ENCODE data around the gene LATS2.

LATS2 gene

DNA sequence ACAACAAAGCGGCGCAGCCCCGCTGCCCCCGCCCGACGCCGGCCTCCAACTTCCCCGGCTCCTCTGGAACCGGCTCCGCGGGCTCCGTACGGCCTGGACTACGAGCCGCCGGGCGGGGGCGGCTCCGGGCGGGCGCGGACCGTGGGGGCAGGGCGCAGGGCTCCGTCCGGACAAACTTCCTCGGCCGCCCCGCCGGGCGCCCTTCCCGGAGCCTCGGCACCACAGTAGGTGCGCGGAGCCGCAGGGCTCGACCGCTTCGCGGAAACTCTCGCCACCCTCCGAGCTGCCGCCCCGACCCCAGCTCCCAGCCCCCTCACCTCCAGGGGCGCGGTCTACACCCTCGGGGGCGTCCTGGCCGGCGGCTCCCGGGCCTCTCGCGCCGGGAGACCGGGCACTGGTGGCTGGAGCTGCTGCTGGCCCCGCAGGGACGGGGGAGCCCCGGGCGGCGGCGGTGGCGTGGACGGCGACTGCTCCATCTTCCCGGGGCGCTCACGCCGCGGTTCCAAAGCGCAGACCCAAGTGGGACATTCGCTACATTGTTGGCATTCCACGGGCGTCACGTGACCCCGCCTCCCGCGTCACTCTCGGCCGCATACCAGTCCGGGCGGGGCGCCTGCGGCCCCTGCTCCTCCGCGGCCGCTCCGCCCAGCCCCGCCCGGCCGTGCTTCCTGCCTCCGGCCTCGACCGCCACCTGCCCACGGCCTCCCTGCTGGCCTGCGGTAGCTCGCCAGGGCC is at the start of gene LATS2:
Gene LATS2 (minus strand): TSS at position 558 of the 735 bp plus-strand sequence. CDS start 15,560 bp downstream, outside the sequence.
- peak; percentile 29 for DNase-seq (ENCODE audit: low read depth)

GRCh38 chr13:21109168-21109567 is 47.8 kb upstream of the LATS2 start:
- DNase-seq (ENCODE audit: low read depth), result no peak

- DNase-seq (ENCODE audit: low read depth), result no peak
These were observed 44.7 kb upstream of the LATS2 start for GRCh38 chr13:21106089-21106488.

DNA sequence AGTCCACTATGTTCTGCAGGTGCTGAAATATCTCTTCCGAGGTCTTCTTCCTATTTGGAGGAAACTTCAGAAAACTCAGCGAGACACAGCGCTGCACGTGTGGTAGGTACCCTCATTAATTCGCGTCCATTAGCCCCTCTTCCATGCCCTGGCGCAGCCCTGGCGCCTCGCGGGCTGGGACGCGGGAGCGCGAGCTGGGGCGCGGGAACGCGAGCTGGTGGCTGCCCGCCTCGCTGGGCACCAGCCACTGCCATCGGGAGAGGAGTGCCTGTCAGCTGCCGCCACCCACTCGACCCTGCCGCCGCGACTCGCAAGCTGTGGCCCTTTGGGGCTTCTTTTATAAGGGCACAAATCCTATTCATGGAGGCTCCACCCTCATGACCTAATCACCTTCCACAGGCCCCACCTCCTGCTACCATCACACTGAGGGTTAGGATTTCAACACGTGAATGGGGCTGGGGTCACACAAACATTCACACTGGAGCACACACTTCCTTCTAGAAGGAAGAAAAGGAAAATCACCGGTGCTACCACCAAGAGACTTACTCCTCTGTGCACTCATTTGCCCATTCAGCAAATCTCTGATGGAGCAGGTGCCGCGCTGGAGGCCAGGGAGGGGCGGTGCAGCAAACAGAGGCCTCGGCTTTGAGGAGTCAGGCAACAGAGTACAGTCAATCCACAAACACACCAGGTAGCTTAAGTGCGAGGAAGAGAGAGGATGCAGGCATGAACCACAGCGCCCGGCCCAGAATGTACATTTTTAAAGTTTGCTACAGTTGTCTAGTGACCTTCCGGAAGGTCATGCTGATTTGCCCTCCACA is 43.0 kb upstream of the LATS2 start:
- no peak for DNase-seq (ENCODE audit: low read depth)

GRCh38 chr13:21101865-21102576 is 40.6 kb upstream of the LATS2 start:
- no peak for DNase-seq (ENCODE audit: low read depth)

DNA sequence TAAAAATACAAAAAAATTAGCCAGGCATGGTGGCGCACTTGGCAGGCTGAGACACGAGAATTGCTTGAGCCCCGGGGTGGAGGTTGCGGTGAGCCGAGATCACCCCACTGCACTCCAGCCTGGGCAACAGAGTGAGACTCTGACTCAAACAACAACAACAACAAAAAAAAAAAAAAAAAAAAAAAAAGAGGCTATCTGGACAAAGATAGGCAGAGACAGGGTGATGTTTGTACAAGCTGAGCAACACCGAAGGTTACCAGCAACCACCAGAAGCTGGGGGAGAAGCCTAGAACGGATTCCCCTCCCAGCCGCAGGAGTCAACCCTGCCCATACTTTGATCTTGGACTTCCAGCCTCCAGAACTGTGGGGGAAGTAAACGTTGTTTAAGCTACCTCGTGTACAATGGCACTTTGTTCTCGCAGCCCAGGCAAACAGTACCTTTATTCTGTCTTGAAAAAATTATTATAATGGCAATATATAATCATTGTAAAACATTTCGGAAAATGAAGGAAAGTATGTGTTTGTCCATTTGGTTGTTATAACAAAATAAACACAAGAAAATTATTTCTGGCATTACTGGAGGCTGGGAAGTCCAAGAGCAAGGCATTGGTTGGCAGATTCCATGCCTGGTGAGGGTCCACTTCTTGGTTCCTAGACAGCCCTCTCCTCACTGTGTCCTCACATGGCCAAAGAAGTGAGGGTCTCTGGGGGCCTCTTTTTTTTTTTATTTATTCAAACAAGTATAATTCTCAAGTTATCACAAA is 39.8 kb upstream of the LATS2 start:
- DNase-seq (ENCODE audit: low read depth), result no peak

- no peak for DNase-seq (ENCODE audit: low read depth)
These were observed 38.8 kb upstream of the LATS2 start for GRCh38 chr13:21100211-21100610.

GRCh38 chr13:21095311-21095710 is 33.9 kb upstream of the LATS2 start:
- no peak for DNase-seq (ENCODE audit: low read depth)

DNA sequence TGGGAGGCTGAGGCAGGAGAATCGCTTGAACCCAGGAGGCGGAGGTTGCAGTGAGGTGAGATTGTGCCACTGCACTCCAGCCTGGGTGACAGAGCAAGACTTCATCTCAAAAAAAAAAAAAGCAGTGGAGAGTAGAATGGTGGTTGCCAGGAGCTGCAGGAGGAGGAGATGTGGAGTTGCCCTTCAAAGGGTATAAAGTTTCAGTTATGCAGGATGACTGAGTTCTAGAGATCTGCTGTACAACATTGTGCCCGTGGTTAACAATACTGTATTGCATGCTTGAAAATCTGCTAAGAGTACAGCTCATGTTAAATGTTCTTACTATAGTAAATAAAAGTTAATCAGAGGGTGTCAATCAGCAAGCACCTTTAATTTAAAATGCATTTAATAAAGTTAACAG is 28.4 kb upstream of the LATS2 start:
- no peak for DNase-seq (ENCODE audit: low read depth)

- no peak for DNase-seq (ENCODE audit: low read depth)
These were observed 27.1 kb upstream of the LATS2 start for GRCh38 chr13:21088534-21088933.

DNA sequence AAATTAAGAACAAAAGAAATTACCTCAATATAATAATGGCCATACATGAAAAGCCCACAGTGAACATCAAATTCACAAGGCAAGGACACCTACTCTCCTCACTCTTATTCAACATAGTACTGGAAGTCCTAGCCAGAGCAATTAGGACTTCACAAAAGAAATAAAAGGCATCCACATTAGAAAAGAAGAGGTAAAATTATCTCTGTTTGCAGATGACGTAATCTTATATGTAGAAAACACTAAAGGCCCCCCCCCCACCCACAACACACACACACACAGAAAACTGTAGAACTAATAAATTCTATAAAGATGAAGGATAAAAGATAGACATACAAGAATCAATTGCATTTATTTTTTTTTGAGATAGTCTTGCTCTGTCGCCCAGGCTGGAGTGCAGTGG is 25.5 kb upstream of the LATS2 start:
- DNase-seq (ENCODE audit: low read depth), result no peak

- DNase-seq (ENCODE audit: low read depth), result no peak
These were observed 20.5 kb upstream of the LATS2 start for GRCh38 chr13:21081926-21082325.

DNA sequence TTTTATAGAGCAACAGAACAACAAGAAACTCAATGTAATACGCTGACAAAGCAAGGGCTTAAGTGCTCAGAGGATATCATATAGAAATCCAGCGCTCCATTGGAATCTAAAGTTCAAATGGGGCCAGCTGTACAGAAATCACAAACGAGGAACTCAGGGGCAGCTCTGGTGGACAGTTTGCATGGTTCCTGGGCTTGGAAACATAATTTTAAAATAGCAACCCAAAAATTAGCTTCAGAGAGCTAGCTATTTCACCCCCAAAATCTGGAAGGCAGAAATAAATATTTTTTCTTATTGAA is 19.2 kb upstream of the LATS2 start:
- DNase-seq (ENCODE audit: low read depth), result no peak

DNA sequence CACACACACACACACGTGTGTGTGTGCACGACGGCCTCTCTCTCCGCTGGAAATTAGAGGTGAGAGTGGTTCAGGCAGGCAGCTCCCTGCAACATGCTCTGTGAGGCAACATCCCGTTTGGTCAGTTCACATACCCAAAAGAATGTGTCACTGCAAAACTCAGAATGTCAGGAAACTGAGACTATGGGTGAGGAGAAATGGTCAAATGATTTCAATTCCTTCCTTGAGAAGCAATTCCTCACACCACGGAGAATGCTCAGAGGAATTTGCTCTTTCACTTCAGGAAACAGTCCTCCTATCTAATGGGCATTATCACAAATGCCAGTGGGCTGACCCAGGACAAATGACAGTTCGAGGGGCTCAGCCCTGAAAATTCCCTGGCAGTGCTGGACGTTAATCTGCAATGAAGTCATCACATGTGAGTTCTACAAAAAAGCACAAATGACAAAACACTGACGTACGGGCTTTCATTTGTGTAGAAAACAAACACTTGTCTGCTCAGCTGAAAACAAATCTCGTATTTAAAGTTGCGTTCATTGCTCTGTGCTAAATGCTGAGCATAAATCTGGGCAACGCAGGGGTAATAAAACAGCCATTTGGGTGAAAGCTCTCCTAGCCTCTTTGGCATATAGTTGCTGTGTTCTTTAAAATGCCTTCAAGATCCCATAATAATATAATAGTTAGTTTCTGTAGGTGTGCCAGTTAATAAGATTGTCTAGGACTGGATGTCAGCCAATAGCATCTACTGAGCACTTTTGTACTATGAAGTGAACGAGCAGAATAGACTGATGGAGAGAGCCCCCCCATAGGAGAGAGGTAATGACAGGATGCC is 18.6 kb upstream of the LATS2 start:
- DNase-seq (ENCODE audit: low read depth), result no peak

GRCh38 chr13:21079221-21079620 is 17.8 kb upstream of the LATS2 start:
- DNase-seq (ENCODE audit: low read depth), result no peak

- DNase-seq (ENCODE audit: low read depth), result no peak
These were observed 17.1 kb upstream of the LATS2 start for GRCh38 chr13:21078501-21078900.

GRCh38 chr13:21077788-21078353 is 16.5 kb upstream of the LATS2 start:
- no peak for DNase-seq (ENCODE audit: low read depth)

GRCh38 chr13:21077076-21077787 is 15.8 kb upstream of the LATS2 start:
- DNase-seq (ENCODE audit: low read depth), result no peak

DNA sequence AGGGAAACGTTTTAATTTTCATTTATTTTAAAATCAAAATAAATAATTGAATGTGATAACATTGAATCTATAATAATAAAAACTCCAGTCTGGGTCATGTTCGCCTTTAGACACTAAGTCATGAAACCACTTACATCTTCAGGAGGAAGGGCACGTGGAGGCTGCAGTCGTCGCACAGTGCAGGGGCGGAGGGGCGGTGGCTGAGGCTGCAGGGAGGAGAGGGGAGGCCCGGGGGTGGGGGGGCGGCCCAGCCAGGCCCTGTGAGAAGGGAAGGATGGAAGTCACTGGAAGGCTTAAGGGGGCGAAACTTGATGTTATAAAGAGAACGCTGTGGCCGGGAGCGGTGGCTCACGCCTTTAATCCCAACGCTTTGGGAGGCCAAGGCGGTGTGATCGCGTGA is 14.9 kb upstream of the LATS2 start:
- DNase-seq (ENCODE audit: low read depth), result no peak

Data from stimulated activated CD8-positive, alpha-beta memory T cell treated with anti-CD3 and anti-CD28 coated beads, Interleukin-7, amount 100 ng/mL, for 24 hours (primary cell).